Ureter (tissue), 1 donor: ENCODE data around the gene CCDC184. TPM values are rescaled to one million over a fixed set of nuclear protein-coding genes. Genes with fewer than 3 reads are reported as not detected.

Experiments
- DNase-seq: peaks from one replicate; pipeline ENCODE4 v3.0.0-alpha.2; 2020; ENCODE audit warnings: low spot score
- total RNA-seq: library from RNA; stranded (reverse); gene quantifications from one replicate; pipeline ENCODE4 v1.2.4, GENCODE V29; 2023
- donor health status: DM: yes; HTN: yes; CAD: no.

Gene CCDC184
- total RNA-seq, 1 donor from 2014 or later, result 5.6 TPM

DNA sequence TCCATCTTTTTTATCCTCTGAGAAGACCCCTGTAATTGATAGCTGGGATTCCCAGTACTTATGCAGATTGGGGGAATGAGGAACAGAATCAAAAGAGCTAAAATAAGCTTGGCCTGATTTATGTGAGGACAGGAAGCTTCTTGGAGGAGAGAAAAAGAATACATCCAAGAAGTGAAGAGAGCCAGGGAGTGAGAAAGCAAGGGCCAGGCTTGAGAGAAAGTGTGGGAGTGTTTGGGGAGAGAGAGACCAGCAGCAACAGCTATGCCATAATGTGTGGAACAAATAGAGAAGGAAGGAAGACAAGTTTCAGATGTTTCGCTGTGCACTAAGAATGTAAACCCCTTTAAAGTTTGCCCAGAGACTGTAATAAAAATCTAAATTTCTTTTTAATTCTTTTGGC lies 4.0 kb upstream of the CCDC184 start:
- DNase-seq, result no peak

DNA sequence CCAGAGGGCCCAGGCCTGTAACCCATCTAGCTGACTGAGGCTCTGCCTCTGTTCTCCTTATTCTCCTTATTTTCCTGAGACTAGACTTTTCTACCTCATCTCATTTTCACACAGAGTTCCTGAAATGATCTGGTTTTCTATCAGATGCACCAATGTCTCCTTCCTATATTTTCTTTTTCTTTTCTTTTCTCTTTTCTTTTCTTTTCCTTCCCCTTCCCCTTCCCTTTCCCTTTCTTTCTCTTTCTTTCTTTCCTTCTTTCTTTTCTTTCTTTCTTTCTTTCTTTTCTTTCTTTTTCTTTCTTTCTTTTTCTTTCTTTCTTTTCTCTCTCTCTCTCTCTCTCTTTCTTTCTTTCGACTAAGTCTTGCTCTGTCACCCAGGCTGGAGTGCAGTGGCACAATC lies 3.0 kb upstream of the CCDC184 start:
- no peak for DNase-seq

DNA sequence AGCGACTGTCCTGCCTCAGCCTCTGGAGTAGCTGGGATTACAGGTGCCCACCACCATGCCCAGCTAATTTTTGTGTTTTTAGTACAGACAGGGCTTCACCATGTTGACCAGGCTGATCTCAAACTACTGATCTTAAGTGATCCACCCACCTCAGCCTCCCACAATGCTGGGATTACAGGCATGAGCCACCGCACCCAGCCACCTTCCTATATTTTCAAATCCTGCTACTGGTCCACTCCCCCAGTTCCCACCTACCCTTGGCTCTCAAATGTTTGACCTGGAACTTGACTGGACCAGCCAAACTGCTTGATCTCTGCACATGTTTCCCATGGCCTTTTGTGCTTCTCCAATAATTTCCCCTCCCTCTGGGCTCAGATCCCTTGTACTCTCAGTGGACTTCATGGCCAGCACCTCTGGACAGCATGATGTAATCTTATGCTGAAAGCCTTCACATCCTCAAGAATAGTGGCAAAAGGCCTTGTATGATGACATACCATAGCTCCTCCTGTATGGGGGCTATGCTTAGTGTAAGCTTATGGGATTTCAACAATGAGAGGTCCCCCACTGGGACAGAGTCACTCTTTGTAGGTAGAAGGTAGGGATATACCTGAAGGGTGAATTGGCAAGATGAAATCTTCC lies 2.5 kb upstream of the CCDC184 start:
- DNase-seq, result no peak

DNA sequence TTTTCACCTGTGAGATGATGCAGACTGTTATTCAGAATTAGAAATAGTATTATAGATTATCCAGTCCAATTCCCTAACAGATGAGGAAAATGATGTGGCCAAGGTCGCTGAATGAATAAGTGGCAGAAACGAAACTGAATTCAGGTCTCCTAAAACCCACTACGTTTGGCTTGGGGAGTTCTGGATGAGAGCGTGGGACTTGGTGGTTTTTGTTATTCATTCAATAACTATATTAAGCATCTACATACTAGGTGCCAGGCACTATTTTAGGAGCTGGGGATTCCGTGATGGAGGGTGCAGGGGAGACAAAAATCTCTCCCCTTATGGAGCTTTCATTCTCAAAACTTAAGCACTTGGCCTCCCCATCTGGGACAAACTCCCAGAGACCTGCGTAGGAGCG lies 813 bp upstream of the CCDC184 start:
- no peak for DNase-seq

DNA sequence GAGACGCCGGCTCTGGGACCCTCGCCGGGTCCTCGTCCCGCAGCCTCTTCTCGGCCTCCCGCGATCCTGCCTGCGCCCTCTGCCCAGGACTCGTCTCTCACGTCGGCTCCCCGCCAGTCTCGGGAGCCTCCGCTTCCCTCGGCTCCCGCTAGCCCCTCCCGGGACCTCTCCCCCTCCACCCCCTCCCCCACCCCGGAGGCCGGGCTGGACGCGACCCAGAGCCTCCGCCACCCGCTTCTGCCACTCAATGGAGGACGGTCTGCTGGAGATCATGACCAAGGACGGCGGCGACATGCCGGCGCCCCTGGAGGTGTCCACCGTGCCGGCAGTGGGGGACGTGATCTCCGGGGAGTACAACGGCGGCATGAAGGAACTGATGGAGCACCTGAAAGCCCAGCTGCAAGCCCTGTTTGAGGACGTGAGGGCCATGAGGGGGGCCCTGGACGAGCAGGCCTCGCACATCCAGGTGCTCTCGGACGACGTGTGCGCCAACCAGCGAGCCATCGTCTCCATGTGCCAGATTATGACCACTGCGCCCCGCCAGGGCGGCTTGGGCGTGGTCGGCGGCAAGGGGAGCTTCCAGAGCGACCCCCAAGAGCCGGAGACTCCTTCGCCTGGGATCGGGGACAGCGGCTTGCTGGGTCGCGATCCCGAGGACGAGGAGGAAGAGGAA lies 568 bp downstream of the CCDC184 start:
- DNase-seq, result no peak

DNA sequence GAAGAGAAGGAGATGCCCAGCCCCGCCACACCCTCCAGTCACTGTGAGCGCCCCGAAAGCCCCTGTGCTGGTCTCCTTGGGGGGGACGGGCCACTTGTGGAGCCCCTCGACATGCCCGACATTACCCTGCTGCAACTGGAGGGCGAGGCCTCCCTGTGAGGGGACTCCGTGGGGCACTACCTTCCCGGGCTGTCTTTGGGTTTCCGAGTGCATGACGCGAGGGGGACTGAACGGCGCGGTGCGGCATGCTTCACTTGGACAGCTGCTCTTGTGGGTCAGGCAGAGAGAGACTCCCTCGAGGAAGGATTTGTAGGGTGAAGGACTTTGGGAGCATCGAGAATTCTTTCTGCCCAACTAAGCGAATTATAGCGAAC lies 1.1 kb downstream of the CCDC184 start:
- no peak for DNase-seq

DNA sequence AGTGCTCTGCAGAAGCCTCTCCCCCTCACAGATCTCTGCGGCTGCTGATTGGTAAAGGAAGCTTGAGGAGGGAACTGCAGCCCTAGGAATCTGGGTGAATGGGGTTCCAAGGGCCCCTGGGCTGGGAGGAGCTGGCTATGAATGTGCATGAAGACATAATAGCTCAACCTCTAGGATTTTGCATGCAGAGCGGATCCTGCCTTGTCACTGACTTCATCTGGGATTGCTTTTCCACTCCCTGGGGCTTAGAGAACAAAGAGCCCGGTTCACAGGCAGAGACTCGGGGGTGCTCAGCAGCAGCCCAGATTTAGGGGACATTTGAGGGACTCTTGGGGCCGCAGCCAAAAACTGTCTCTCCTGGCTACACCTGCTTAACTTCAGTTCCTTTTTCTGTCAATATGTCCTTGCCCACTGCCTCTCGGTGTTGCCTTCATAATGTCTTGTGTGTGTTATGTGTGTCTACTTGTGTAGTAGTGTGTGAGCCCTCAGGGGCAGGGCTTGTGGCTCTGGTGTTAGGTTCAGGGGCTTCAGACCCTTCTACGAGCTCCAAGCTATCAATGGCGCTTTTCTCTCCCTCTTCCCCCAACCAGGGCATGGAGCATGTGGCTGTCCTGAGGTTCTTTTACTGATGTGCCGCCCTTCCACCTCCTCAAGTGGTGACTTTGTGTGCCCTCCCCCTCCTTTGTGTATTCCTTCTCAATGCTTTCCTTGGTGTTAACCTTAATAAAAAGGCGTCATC lies 1.9 kb downstream of the CCDC184 start:
- DNase-seq, result no peak

DNA sequence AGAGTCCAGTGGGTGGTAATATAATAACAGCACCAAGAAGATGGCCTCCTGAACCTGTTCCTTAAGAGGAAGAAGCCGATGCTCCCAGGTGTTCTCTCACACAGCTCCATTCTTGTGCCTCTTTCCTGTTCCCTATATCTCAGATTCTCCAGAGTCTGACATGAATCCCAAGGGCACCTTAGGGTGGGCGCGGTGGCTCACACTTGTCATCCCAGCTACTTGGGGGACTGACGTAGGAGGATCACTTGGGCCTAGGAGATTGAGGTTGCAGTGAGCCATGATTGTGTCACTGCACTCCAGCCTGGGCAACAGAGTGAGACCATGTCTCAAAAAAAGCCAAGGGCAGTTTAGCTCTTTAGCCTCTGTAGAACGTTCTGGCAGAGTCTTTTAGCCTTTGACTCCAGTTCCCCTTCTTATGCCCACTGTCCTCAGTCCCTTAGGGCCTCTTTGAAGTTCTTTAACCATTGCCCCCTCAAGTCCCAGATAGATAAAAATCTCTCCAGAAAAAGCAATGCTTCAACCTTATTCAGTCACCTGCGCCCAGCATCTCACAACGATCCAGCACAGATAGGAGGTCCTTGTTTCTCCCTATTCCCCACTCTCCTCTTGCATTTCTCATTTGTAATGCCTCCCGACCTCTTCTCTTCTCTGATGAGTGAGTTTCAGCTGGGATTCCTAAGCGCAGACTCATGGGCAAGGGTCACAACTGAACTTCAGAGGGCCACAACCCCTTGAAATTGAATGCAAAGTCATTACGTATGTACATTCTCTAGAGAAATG lies 4.7 kb downstream of the CCDC184 start:
- DNase-seq, result no peak

DNA sequence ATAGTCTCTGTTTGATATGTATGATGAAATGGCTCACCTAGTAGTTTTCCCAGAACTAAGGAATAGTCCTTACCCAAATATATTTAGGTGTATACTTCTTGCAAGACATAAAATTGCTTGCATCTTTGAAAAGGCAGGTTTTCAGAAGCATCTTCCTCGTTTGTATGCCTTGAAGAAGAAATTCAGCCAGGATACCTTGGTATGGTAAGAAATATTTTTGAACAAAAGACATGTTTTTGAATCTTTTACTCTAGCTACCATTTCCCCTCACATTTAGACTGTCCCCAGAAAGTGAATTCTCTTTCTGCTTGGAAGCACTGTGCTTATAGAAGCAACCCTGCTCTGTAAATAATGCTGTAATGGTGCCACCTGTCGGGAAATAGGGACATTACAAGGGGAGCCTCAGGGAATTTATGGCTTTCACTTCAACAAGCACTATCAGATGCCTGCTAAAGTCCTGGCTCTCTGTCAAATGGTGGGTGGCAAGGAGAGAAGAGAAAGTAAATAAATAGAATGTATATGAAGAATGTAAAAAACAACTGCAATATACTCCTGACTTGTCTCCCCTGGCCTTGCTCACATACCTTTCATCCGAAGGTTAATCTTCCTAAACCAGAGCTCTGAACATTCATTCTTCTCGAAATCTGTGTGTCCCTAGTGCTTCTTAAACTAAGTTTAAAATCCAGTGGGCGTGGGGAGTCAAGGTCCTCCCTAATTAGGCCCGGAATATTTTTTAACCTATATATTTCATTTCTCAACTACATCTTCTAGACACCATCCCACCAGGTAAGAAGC lies 6.1 kb downstream of the CCDC184 start:
- peak; percentile 73 for DNase-seq

DNA sequence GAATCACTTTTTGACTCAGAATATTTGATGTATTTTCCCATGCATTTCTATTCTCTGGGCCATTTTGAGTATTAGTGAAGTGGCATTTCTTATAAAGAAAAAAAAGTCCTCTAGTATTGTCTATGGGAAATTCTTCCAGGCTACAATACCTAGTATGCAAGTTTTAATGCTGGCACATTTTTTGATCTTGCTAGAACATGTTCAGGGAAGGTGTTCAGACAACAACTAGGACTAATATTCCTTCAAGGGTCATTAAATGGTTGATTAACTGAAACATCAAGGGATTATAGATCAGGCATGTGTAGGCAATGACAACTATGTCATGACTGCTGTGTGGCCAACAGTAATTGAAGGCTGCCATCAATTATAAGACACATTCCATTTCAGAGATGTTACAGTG lies 7.7 kb downstream of the CCDC184 start:
- no peak for DNase-seq

DNA sequence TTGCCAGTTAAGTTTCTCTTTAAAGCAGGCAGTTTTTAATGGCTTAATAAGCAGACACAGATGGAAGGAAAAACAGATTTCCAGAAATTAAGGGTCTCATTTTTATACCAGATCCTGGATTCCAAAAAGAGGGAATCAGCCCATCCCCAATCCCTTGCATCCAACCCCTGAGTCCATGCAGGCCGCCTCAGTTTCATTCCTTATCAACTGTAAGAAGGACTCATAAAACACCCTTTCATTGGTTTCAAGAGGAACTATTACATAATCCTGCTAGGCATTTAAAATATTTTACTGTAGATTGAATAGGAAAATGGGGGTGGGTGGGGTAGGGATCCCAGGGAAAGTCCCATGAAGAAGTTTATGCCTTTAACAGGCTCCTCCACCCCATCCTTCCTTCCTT lies 9.4 kb downstream of the CCDC184 start:
- no peak for DNase-seq

DNA sequence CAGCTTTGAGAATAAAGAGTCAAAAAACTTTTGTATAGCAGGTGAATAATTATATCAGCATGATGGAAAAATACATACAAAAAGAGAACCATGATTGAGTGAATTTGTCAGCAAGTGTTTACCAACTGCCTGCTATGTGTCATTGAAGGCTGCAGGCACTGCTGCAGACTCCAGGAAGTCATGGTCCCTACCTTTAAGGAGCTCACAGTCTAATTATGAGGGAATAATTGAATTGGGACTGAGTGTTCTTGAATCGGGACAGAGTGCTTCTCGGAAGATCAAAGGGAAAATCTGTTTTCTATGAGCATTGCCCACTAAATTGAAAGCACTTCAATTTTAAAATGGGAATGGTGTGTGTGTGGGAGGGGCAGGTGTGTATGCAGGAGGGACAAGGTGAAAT lies 10.2 kb downstream of the CCDC184 start:
- DNase-seq, result no peak

DNA sequence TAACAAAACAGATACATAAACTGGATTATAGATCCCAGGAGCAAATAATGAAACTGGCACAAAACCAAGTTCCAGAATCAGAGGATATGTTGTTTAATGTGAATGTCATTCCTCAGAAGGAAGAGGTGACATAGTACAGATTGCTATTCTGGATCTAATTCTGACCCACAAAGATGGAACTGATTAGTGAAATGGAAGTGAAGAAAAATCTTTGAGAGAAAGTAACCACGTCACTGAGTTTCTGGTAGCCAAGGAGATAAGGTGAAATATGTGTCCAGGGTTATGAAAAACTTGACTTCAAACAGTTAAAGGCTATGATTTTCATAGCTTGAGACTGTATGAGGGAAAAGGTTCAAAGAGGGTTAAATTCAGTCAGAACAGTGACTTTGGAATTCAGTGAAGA lies 11.4 kb downstream of the CCDC184 start:
- no peak for DNase-seq

DNA sequence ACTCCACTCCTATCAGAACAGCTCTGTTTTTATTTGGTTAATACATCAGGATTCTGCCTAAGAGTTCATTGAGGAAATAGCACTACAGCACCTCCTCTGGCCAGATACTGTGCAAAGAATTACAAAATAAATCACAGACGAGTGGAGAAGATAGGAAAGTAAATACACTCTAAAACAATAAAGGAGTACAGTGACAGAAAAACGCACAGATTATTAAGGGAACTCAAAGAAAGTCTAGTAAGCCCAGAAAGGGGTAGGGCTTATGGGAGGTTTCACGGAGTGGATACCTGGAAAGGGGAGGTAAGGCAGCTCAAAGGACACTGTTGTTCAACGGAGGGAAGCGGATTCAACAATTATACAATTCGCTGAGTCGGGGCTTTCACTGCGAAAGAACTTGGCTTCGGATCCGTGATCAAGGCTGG lies 14.1 kb downstream of the CCDC184 start:
- DNase-seq, result no peak

DNA sequence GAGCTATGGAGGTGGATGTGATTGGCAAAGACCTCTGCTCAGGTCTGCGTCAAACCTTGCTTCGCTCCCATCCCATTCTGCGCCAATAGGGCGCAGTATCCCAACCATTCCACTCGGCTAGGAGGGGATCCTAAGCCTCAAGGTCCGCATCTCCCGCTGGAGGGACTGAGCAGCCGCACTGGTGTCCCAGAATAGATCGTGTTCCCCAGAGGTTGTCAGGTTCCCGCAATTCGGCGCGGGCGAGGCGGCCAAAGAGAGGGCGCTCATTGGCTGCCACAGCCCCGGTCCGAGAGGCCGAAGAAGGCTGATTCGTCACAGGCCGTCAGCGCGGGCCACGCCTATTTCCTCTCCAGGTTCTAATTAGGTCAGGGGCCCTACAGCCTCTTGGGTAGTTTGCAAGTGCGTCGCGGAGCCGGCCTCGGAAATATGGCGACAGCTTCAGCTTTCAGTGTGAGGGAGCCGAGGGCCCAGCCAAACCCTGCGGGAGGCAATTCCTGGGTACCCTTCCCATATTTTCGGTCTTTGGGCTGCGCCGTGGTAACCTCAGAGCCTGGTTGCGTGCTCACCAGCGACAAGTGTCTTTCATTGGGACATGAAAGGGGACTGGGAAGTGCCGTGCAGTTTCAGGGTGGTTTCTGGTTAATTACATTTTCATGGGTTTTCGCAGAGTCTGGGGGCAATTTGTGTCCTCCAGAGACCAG lies 14.7 kb downstream of the CCDC184 start:
- peak; percentile 97 for DNase-seq

DNA sequence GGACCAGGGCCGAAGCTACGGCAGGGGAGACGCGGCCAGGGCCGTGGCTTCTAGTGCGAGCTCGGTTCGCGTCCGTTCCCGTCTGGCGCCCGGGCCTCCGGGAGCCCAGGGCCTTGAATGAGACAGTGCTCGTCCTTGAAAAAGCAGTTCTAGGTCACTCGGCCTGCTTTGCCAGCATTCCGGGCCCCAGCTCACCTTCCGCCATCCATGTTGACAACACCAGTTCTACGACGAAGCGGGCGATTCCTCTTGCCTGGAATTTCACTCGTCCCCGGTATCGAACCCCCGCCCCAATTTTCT lies 15.2 kb downstream of the CCDC184 start:
- peak; percentile 57 for DNase-seq

DNA sequence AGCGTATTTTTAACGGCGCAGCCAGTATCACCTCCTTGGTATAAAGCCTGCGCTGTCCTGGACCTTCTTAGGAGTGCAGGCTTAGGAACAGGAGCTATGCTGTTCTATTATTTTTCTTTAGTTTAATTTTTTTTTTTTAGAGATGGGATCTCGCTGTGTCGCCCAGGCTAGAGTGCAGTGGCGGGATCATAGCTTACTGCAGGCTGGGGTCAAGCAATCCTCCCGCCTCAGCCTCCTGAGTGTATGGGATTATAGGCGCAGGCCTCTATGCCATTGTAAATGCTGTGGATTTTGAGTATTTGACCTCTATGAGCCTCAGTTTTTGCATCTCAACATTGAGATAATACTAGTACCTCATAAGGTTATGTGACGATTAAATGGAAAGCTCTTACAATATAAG lies 15.5 kb downstream of the CCDC184 start:
- no peak for DNase-seq

DNA sequence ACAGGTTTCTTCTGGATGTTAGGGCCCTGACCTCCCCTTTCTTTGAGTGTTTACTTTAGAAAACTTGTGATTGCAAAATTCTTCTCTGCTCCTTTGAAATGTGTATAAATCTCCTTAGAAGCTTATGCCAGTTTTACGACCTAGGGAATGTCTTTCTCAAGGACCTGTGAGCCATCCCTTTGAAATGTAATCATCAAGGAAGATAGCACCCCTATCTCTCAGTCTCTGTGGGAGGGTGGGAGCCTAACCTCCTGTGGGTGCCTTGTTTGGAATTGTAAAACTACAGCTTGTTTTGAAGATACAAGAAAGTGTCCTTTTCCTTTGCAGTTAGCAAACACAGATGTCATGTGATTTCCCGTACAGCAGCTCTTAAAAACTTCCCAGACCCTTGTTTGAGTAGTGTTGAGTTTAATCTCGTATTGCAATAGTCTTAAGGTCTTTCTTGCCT lies 16.4 kb downstream of the CCDC184 start:
- DNase-seq, result no peak

DNA sequence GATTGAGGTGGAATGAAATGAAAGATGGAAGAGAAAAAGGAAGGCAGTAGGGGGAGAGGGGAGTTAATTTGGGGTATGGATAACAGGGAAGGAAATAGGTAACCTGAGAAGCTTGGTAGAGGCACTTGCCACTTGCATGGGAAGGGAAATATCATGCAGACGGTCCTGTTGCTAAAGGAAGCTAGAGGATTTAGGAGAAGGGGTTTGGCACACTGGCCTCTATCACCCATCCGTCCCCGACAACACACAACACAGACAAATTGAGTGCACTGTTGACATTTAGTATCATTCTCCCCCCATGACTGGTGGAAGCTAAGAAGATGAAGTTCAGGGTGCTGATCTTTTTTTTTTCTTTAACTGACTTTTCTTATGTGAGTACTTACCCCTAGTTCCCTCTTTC lies 17.6 kb downstream of the CCDC184 start:
- no peak for DNase-seq

DNA sequence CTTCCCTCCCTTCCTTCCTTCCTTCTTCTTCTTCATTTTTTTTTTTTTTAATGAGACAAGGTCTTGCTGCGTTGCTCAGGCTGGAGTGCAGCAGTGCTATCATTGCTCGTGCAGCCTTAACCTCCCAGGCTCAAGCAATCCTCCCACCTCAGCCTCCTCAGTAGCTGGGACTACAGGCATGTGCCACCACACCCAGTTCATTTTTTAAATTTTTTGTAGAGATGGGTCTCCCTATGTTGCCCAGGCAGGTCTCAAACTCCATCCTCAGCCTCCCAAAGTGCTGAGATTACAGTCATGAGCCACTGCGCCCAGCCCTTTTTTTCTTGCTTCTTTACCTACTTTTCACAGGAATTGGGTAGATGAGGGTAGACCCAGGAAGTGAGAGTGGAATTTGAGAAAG lies 18.1 kb downstream of the CCDC184 start:
- no peak for DNase-seq

DNA sequence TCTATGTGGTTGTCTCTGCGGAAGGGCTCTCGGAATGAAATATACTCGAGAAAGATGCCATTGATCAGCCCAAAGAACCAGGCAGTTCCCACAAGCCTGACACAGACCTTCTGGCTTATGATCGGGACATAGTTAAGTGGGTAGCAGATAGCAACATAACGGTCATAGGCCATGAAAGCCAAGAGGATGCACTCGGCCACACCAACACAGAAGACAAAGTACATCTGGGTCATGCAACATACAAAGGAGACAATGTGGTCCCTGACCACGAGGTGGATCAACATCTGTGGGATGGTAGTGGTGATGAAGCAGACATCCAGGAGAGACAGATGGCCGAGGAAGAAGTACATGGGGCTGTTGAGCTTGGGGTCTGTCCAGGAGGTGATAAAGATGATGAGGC lies 19.3 kb downstream of the CCDC184 start:
- DNase-seq, result no peak
